Stimulated activated CD8-positive, alpha-beta memory T cell treated with anti-CD3 and anti-CD28 coated beads, Interleukin-15, amount 100 ng/mL, for 48 hours (primary cell): ENCODE measurements around the gene SMAD7.

Experiments used
- DNase-seq, 2 donors: peaks; one replicate each; pipeline ENCODE4 v3.0.0-alpha.2; 2020; ENCODE audit warnings: low read depth in 2 of 2

Gene SMAD7

GRCh38 chr18:48893608-48894600 is 56.9 kb downstream of the SMAD7 start:
- no peak for DNase-seq

DNA sequence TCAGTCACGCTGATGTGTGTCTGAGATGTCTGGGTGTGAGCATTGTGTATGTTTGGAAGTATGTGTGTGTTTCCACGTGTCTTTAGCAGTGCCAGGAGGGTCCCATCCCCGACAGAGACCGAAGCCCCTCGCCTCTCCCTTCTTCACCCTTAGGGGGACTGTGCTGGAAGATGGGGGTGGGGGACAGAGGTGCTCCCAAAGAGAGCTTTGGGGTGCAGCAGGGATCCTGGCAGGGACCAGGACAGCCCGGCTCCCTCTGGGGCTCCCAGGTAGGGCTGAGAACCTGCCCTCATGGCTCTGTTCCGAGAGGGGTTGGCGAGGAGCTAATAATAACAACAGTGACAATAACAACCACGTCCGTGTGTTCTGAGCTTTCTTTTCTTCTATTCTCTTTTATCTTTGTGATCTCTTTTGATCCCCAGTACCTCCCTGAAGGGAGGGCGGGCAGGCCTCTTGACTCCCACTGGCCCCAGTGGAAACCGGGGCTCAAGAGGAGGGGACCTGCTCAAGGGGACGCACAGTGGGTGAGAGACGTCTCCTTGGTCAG is 57.6 kb downstream of the SMAD7 start:
- DNase-seq: no peak

DNA sequence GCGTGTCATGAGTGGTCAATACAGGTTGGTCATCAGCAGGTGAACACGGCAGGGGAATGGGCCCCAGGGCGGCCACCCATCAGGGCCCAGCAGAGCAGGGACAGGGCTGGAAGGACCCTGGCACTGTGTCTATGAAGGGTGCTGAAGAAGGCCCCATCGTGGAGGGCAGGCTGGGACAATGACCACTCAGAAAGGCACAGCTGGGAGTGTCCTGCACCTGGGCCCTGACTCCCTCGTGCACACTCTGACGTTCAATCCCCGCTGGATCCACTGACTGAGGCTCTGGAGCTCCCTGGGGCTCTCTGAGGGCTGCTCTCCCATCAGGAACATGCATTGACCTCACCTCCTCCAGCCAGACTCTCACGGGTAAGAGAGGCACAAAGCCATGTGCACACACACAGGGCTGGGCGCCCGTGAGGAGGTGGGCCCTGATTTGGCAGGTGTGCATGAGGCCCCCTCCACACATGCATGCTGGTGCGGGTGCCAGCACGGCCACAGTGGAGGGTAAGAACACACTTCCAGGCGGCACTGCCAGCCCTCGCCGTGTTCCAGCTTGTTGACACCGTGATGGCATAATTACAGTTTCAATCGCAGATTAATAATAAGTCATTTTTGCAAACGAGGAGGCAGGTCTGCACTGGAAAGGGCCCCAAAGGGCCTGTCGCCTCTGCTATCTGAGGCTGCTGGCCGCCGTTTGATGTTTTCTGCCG is 58.5 kb downstream of the SMAD7 start:
- DNase-seq: no peak

GRCh38 chr18:48891721-48892120 is 59.0 kb downstream of the SMAD7 start:
- DNase-seq: no peak

GRCh38 chr18:48889981-48890762 is 60.6 kb downstream of the SMAD7 start:
- no peak for DNase-seq

GRCh38 chr18:48889115-48889941 is 61.4 kb downstream of the SMAD7 start:
- DNase-seq: no peak

GRCh38 chr18:48888773-48889080 is 62.0 kb downstream of the SMAD7 start:
- DNase-seq: no peak

DNA sequence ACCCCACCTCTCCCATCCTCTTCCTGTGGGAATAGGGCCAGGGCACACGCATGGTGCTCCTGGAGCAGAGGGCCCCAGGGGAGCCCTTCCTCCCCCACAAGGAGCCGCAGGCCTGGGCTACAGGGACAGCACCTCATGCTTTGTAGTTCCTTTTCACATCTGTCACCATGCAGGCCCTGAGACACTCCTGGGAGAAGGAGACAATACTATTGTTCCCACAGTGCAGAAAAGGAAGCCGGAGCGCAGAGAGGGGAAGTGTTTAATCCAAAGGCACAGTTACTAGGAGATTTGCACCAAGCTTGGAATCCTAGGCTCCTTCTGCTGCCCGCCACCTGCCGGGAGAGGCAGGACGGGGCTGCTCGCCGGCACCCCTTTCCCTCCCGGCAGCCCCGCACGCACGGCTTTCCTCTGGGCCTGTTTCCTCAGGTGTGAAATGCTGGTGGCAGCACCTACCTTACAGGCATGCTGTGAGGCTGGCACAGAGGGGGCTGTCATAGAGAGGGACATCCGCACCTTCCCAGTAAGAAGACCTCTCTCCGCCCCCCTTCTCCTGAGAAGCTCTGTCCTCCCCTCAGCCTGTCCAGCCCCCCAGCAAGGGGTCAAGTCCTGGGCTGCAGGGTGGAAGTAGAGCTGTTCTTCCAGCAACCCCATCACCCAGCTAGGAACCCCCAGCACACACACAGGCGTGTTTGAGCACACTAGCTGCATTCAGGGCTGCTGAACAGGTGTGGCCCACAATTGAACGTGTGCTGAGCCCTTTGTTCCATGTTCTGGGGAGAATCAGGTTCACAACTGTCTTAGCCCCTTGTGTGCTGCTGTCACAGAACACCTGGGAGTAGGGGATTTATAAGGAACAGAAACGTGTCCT is 62.6 kb downstream of the SMAD7 start:
- DNase-seq: no peak

GRCh38 chr18:48887294-48887904 is 63.4 kb downstream of the SMAD7 start:
- DNase-seq: no peak

DNA sequence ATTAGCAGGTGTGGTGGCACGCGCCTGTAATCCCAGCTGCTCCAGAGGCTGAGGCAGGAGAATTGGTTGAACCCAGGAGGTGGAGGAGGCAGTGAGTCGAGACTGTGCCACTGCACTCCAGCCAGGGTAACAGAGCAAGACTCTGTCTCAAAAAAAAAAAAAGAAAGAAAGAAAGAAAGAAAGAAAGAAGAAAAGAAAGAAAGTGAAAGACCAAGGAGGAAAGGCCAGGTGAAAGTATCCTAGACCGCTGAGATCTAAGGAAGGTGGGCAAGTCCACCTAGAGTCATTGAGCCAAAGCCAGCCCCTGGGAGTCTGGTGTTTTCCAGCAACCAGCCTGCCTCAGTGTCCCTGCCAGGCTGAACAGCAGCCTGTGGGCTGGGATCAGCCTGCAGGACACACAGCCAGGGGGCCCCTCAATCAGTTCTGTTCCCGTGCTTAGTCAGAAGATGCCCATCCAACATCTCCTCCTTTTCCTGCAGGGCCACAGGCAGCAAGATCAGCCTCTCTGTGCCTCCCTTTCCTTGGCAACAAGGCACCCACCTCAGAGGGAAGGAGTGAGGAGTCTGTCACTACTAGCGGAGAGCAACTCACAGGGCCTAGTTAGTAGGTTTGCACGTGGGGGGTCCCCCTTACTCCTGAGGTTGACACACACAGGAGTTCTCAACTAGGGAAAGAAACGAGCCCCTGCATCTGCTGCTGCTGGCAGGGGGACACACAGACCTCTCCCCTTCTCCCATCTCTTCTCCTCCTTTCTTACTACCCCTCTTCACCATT is 64.1 kb downstream of the SMAD7 start:
- DNase-seq: no peak

- DNase-seq: no peak
Measured at GRCh38 chr18:48885924-48886400, 64.8 kb downstream of the SMAD7 start.

- DNase-seq: no peak
Measured at GRCh38 chr18:48885266-48885923, 65.4 kb downstream of the SMAD7 start.

- no peak for DNase-seq
Measured at GRCh38 chr18:48884771-48885170, 66.0 kb downstream of the SMAD7 start.

GRCh38 chr18:48884306-48884705 is 66.5 kb downstream of the SMAD7 start:
- no peak for DNase-seq

- DNase-seq: no peak
Measured at GRCh38 chr18:48882379-48882778, 68.4 kb downstream of the SMAD7 start.

DNA sequence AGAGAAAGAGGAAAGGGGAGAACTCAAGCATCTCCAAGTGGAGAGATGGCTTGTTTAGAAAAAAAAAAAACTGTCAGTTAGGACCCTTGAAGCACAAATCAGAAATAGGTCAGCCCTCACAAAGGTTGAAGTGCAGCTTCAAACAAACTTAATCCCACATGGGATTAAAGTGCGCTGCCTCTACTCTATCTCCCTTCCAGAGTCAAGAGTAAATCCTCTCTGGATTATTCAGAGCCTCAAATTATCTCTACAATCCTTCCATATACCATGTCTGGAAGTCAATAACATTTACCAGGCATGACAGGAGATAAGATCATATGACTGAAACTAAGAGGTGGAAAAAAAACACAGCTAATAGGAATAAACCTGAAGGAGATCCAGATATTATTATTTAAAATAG is 69.8 kb downstream of the SMAD7 start:
- no peak for DNase-seq

DNA sequence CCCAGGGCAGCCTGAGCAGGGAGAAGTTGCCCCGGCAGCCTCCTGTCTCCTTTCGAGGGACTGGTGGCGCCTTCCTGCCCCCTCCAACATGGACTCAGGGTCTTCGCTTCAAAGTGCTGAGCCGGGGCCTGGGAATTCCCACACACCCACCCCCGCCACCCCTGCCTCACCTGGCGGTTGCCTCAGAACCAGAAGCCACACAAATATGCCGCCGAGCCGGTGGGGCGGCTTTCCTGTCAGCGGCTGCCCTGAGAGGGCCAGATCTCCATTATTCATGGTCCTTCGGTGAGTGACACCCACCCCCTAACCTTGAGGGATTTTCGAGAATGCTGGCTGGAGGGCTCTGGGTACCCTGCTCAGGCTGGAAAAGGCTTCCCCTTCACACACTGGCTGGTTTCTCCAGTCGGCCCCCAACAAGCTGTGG is 71.7 kb downstream of the SMAD7 start:
- DNase-seq: no peak

DNA sequence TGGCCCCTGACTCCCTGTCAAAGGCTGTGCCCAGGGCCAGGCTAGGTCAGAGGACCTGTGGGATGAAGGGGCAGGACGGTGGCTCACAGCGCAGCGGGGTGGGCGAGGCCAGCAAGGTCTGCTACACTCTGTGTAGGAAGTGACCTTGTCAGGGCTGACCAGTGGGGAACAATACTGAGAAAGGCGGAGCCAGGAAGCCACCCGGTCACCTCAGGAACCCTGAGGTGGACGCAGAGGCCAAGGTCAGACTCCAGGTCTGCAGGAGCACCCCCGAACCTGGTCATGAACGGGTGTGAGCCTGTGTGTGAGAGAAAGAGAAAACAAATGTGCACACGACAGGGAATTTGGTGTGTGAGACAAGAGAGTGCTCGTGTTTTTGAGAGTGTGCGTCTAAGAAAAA is 72.3 kb downstream of the SMAD7 start:
- DNase-seq: no peak
